Activated naive CD8-positive, alpha-beta T cell treated with anti-CD3 and anti-CD28 coated beads for 36 hours (primary cell): ENCODE data around the gene EIF3I. TPM values are rescaled to one million over a fixed set of nuclear protein-coding genes. Genes with fewer than 3 reads are reported as not detected.
A peak's percentile ranks its signal among the peaks of the same experiment; 100 is the strongest.

Source experiments
- DNase-seq: peaks from one replicate; pipeline ENCODE4 v3.0.0; 2021
- H3K27ac Mint-ChIP-seq: one replicate; pipeline ENCODE4 v1.8.0; 2022; ENCODE audit warnings: mild to moderate bottlenecking, moderate library complexity, mixed read lengths
- H3K27me3 Mint-ChIP-seq: one replicate; pipeline ENCODE4 v1.8.0; 2022; ENCODE audit warnings: mild to moderate bottlenecking, mixed read lengths
- H3K36me3 Mint-ChIP-seq: one replicate; pipeline ENCODE4 v1.8.0; 2021; ENCODE audit warnings: mild to moderate bottlenecking, mixed read lengths
- H3K4me1 Mint-ChIP-seq: one replicate; pipeline ENCODE4 v1.8.0; 2021; ENCODE audit warnings: mixed read lengths
- H3K4me3 Mint-ChIP-seq: one replicate; pipeline ENCODE4 v1.8.0; 2022; ENCODE audit warnings: mild to moderate bottlenecking, moderate library complexity, mixed read lengths
- H3K9me3 Mint-ChIP-seq: one replicate; pipeline ENCODE4 v1.8.0; 2022; ENCODE audit warnings: mixed read lengths
- total RNA-seq, 2 experiments: library from RNA; stranded (reverse); gene quantifications; one replicate each; pipeline ENCODE4 v1.2.3, GENCODE V29; 2021

EIF3I gene
- total RNA-seq: 100 to 1,000 TPM; 366 to 389 TPM

GRCh38 chr1:32221980-32222755 lies at the start of gene EIF3I, which contains the start of gene TMEM234:
Gene EIF3I, plus strand, starts transcription at chr1:32222407. Its CDS starts 35 bp downstream, at chr1:32222442.
Gene TMEM234, minus strand, starts transcription at chr1:32222353. Its CDS starts 31 bp downstream, at chr1:32222322.
- no peaks in the 10 kb centered on the region for H3K9me3 Mint-ChIP-seq
- peak within 1 kb of the TSS; percentile 93 for H3K4me3 Mint-ChIP-seq
- peaks cover 32% of the 10 kb centered on the region for H3K4me1 Mint-ChIP-seq
- H3K27ac Mint-ChIP-seq: peak within 1 kb of the TSS; percentile 96
- peaks cover 23% of the 10 kb centered on the region for H3K36me3 Mint-ChIP-seq
- no peaks in the 10 kb centered on the region for H3K27me3 Mint-ChIP-seq
- peak; percentile 88 for DNase-seq

GRCh38 chr1:32172621-32173245 lies 49.5 kb upstream of the EIF3I start:
- H3K9me3 Mint-ChIP-seq: no peaks in the 10 kb centered on the region
- peaks cover 10% of the 10 kb centered on the region for H3K4me1 Mint-ChIP-seq
- no peak overlapping the region for H3K27ac Mint-ChIP-seq
- H3K27me3 Mint-ChIP-seq: no peaks in the 10 kb centered on the region
- no peak overlapping the region for H3K4me3 Mint-ChIP-seq
- DNase-seq: no peak
- H3K36me3 Mint-ChIP-seq: peaks cover 28% of the 10 kb centered on the region

- H3K27ac Mint-ChIP-seq: peak overlapping the region; percentile 98
Measured at GRCh38 chr1:32178380-32179192, 43.6 kb upstream of the EIF3I start.

GRCh38 chr1:32179193-32179442 lies 43.1 kb upstream of the EIF3I start:
- peaks cover 39% of the 10 kb centered on the region for H3K36me3 Mint-ChIP-seq
- DNase-seq: no peak

More at GRCh38 chr1:32178380-32179192, 43.6 kb upstream of the EIF3I start:
- Mint-ChIP-seq H3K36me3 (peaks cover 34% of the 10 kb centered on the region), H3K4me1 (peaks cover 34% of the 10 kb centered on the region), H3K4me3 (peak overlapping the region; percentile 95), H3K27me3 (no peaks in the 10 kb centered on the region), H3K9me3 (no peaks in the 10 kb centered on the region)
- no peak for DNase-seq

GRCh38 chr1:32179443-32180185 lies 42.6 kb upstream of the EIF3I start, which contains the start of gene TXLNA:
Gene TXLNA, plus strand, starts transcription at chr1:32179675. Its CDS starts 671 bp downstream, at chr1:32180346.
- H3K4me3 Mint-ChIP-seq: peak within 1 kb of the TSS; percentile 95
- H3K36me3 Mint-ChIP-seq: peaks cover 44% of the 10 kb centered on the region
- H3K9me3 Mint-ChIP-seq: no peaks in the 10 kb centered on the region
- H3K27me3 Mint-ChIP-seq: no peaks in the 10 kb centered on the region
- peak within 1 kb of the TSS; percentile 98 for H3K27ac Mint-ChIP-seq
- H3K4me1 Mint-ChIP-seq: peaks cover 44% of the 10 kb centered on the region
- DNase-seq: peak; percentile 94

More at GRCh38 chr1:32179193-32179442, 43.1 kb upstream of the EIF3I start:
- peak overlapping the region; percentile 98 for H3K27ac Mint-ChIP-seq
- H3K4me3 Mint-ChIP-seq: peak overlapping the region; percentile 95
- H3K9me3 Mint-ChIP-seq: no peaks in the 10 kb centered on the region
- H3K27me3 Mint-ChIP-seq: no peaks in the 10 kb centered on the region
- peaks cover 39% of the 10 kb centered on the region for H3K4me1 Mint-ChIP-seq

- Mint-ChIP-seq H3K36me3 (peaks cover 50% of the 10 kb centered on the region), H3K27ac (peak overlapping the region; percentile 96), H3K4me3 (peak overlapping the region; percentile 95), H3K4me1 (peaks cover 50% of the 10 kb centered on the region), H3K9me3 (no peaks in the 10 kb centered on the region), H3K27me3 (no peaks in the 10 kb centered on the region)
- DNase-seq: peak; percentile 43
Measured at GRCh38 chr1:32180186-32181060, 41.8 kb upstream of the EIF3I start.

- Mint-ChIP-seq H3K4me1 (peaks cover 51% of the 10 kb centered on the region), H3K36me3 (peaks cover 50% of the 10 kb centered on the region), H3K9me3 (no peaks in the 10 kb centered on the region), H3K27ac (peak overlapping the region; percentile 96), H3K4me3 (peak overlapping the region; percentile 95), H3K27me3 (no peaks in the 10 kb centered on the region)
- DNase-seq: no peak
Measured at GRCh38 chr1:32181065-32181464, 41.1 kb upstream of the EIF3I start.

GRCh38 chr1:32181563-32181962 lies 40.6 kb upstream of the EIF3I start:
- Mint-ChIP-seq H3K27me3 (no peaks in the 10 kb centered on the region), H3K36me3 (peaks cover 55% of the 10 kb centered on the region), H3K4me3 (peak overlapping the region; percentile 95), H3K27ac (peak overlapping the region; percentile 96), H3K4me1 (peaks cover 56% of the 10 kb centered on the region), H3K9me3 (no peaks in the 10 kb centered on the region)
- DNase-seq: no peak

- no peaks in the 10 kb centered on the region for H3K27me3 Mint-ChIP-seq
- H3K27ac Mint-ChIP-seq: peak overlapping the region; percentile 20
- peak overlapping the region; percentile 95 for H3K4me3 Mint-ChIP-seq
- H3K4me1 Mint-ChIP-seq: peaks cover 57% of the 10 kb centered on the region
- DNase-seq: no peak
- peaks cover 57% of the 10 kb centered on the region for H3K36me3 Mint-ChIP-seq
- no peaks in the 10 kb centered on the region for H3K9me3 Mint-ChIP-seq
Measured at GRCh38 chr1:32182060-32182459, 40.1 kb upstream of the EIF3I start.

GRCh38 chr1:32184650-32185049 lies 37.6 kb upstream of the EIF3I start:
- Mint-ChIP-seq H3K4me3 (no peak overlapping the region), H3K9me3 (no peaks in the 10 kb centered on the region), H3K27me3 (no peaks in the 10 kb centered on the region), H3K4me1 (peaks cover 54% of the 10 kb centered on the region), H3K36me3 (peaks cover 66% of the 10 kb centered on the region), H3K27ac (no peak overlapping the region)
- DNase-seq: no peak

GRCh38 chr1:32186077-32186476 lies 36.1 kb upstream of the EIF3I start:
- Mint-ChIP-seq H3K4me3 (peak overlapping the region; percentile 30), H3K27ac (peak overlapping the region; percentile 85), H3K36me3 (peaks cover 59% of the 10 kb centered on the region), H3K27me3 (no peaks in the 10 kb centered on the region), H3K9me3 (no peaks in the 10 kb centered on the region), H3K4me1 (peaks cover 47% of the 10 kb centered on the region)
- no peak for DNase-seq

GRCh38 chr1:32186491-32186890 lies 35.7 kb upstream of the EIF3I start:
- Mint-ChIP-seq H3K4me1 (peaks cover 43% of the 10 kb centered on the region), H3K4me3 (peak overlapping the region; percentile 30), H3K27ac (peak overlapping the region; percentile 85), H3K36me3 (peaks cover 58% of the 10 kb centered on the region), H3K27me3 (no peaks in the 10 kb centered on the region), H3K9me3 (no peaks in the 10 kb centered on the region)
- no peak for DNase-seq

- no peak overlapping the region for H3K27ac Mint-ChIP-seq
- H3K27me3 Mint-ChIP-seq: no peaks in the 10 kb centered on the region
- peaks cover 58% of the 10 kb centered on the region for H3K36me3 Mint-ChIP-seq
- peaks cover 36% of the 10 kb centered on the region for H3K4me1 Mint-ChIP-seq
- DNase-seq: no peak
- no peaks in the 10 kb centered on the region for H3K9me3 Mint-ChIP-seq
- no peak overlapping the region for H3K4me3 Mint-ChIP-seq
Measured at GRCh38 chr1:32187850-32188249, 34.4 kb upstream of the EIF3I start.
